OCI-LY1 (cell line): ENCODE results near the gene PSKH1.
"Not testable (repeated sequence)": the region's sequence is repeated elsewhere in the genome, so short reads cannot be mapped to it uniquely, and the experiment has no call there.

Experiments
- CTCF ChIP-seq: fragments of 200-600 bp; sonication (generic), shearing (Covaris generic); IDR thresholded peaks from 2 replicates; pipeline ENCODE4 v1.5.1; 2017; ENCODE audit warnings: mild to moderate bottlenecking, antibody characterized with exemption, low read length, moderate library complexity, mixed read lengths
- EZH2 ChIP-seq: fragments of 200-600 bp; sonication (generic), shearing (Covaris generic); IDR thresholded peaks from 2 replicates; pipeline ENCODE4 v1.8.0; 2017; ENCODE audit warnings: borderline replicate concordance, mixed run types, mild to moderate bottlenecking, antibody characterized with exemption, low read length, moderate library complexity, mixed read lengths

GRCh38 chr16:67915496-67915769, 22.4 kb downstream of the PSKH1 start:
- TF ChIP-seq CTCF, EZH2: not testable (repeated sequence)
